Mammary epithelial cell (primary cell): Measurements from ENCODE around the gene ITPR2.

Experiments
- CTCF ChIP-seq, 2 donors: IDR thresholded peaks in 1 of 2; conservative IDR thresholded peaks in 1 of 2; 2 replicates each; pipeline ENCODE4 v1.5.1; 2011 to 2012; ENCODE audit warnings: inconsistent platforms in 2 of 2, low read length in 2 of 2, mild to moderate bottlenecking in 2 of 2, control low read depth in 1 of 2, low read depth in 1 of 2; ENCODE audit not compliant: insufficient read depth in 1 of 2; ENCODE audit errors: extremely low read depth in 1 of 2
- EZH2 ChIP-seq: IDR thresholded peaks from 2 replicates; pipeline ENCODE4 v1.6.1; 2012; ENCODE audit warnings: low read length, inconsistent platforms, borderline replicate concordance

- TF ChIP-seq CTCF (conservative IDR thresholded peaks at IDR 0.05 in 1 of 2, IDR thresholded peaks at IDR 0.05 in 1 of 2; ENCODE audit: extremely low read depth in 1 of 2, insufficient read depth in 1 of 2, low read depth in 1 of 2, low read length in 2 of 2) (no peak), EZH2 (no peak)
These were observed 128.8 kb downstream of the ITPR2 start for GRCh38 chr12:26704214-26704613.
